Small intestine (tissue), 16 donors: Measurements from ENCODE around the gene CDH16. TPM values are rescaled to one million over a fixed set of nuclear protein-coding genes. Genes with fewer than 3 reads are reported as not detected.

Experiments used
- DNase-seq, 2 donors: peaks; one replicate each; pipeline versions ENCODE4 v3.0.0 to v3.0.0-alpha.2; 2013
- FAIRE-seq: peaks from 2 replicates; lab custom pipeline; 2012; peaks lifted over from hg19 to GRCh38; lab: Jason Lieb, UNC
- H3K27ac ChIP-seq, 3 donors: one replicate each; pipeline ENCODE4 v1.5.1; 2013; ENCODE audit warnings: low read length in 2 of 3, mild to moderate bottlenecking in 2 of 3, control low read depth in 1 of 3, inconsistent platforms in 1 of 3, low read depth in 1 of 3, moderate library complexity in 1 of 3
- H3K27me3 ChIP-seq, 3 donors: one replicate each; pipeline ENCODE4 v1.6.1; 2013; ENCODE audit warnings: low read length in 3 of 3, inconsistent platforms in 1 of 3; ENCODE audit not compliant: control insufficient read depth in 3 of 3, insufficient read depth in 3 of 3
- H3K36me3 ChIP-seq, 3 donors: one replicate each; pipeline ENCODE4 v1.6.1; 2013; ENCODE audit warnings: low read length in 3 of 3, inconsistent platforms in 1 of 3, low read depth in 1 of 3, mild to moderate bottlenecking in 1 of 3, moderate library complexity in 1 of 3; ENCODE audit not compliant: control insufficient read depth in 3 of 3, insufficient read depth in 2 of 3
- H3K4me1 ChIP-seq, 3 donors: one replicate each; pipeline ENCODE4 v1.6.1; 2013; ENCODE audit warnings: low read length in 2 of 3, inconsistent platforms in 1 of 3, low read depth in 1 of 3, mild to moderate bottlenecking in 1 of 3, moderate library complexity in 1 of 3; ENCODE audit not compliant: control insufficient read depth in 3 of 3, insufficient read depth in 2 of 3
- H3K4me3 ChIP-seq, 3 donors: one replicate each; pipeline ENCODE4 v1.5.1; 2013; ENCODE audit warnings: low read length in 3 of 3, control low read depth in 1 of 3, inconsistent platforms in 1 of 3, low read depth in 1 of 3, mild to moderate bottlenecking in 1 of 3, moderate library complexity in 1 of 3
- H3K9me3 ChIP-seq, 2 donors: one replicate each; pipeline ENCODE4 v1.6.1; 2013; ENCODE audit warnings: low read depth in 1 of 2, low read length in 1 of 2; ENCODE audit not compliant: control insufficient read depth in 2 of 2, insufficient read depth in 1 of 2
- WGBS, 3 donors: extraction: QIAGEN DNeasy Blood & Tissue Kit; methylation state at CpG; one replicate each; pipeline ENCODE4 v1.1.7; 2013; 5-methylcytosine and 5-hydroxymethylcytosine counted together
- long read RNA-seq, 10 donors: transcript quantifications; one replicate each; lab custom pipeline, GENCODE V29; 2026
- polyA plus RNA-seq, 4 donors: library from polyadenylated mRNA; stranded (reverse) in 3 of 4; unstranded in 1 of 4; fragments of 200-250 nt in 3 of 4; fragments of 120-200 nt in 1 of 4; gene quantifications; one replicate each; pipeline versions ENCODE4 v1.2.1 to v1.2.3, GENCODE V29; 2013
- donor health status: healthy with polysubstance abuse.
- donor health status: control.
- donor health status: control.
- donor health status: Bipolar disorder and iron deficiency.
- donor health status: healthy.

The CDH16 gene, protein sequence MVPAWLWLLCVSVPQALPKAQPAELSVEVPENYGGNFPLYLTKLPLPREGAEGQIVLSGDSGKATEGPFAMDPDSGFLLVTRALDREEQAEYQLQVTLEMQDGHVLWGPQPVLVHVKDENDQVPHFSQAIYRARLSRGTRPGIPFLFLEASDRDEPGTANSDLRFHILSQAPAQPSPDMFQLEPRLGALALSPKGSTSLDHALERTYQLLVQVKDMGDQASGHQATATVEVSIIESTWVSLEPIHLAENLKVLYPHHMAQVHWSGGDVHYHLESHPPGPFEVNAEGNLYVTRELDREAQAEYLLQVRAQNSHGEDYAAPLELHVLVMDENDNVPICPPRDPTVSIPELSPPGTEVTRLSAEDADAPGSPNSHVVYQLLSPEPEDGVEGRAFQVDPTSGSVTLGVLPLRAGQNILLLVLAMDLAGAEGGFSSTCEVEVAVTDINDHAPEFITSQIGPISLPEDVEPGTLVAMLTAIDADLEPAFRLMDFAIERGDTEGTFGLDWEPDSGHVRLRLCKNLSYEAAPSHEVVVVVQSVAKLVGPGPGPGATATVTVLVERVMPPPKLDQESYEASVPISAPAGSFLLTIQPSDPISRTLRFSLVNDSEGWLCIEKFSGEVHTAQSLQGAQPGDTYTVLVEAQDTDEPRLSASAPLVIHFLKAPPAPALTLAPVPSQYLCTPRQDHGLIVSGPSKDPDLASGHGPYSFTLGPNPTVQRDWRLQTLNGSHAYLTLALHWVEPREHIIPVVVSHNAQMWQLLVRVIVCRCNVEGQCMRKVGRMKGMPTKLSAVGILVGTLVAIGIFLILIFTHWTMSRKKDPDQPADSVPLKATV
- 1 to 10 TPM in 3 of 4 donors, under 1 TPM in 1; 0.91 to 8.5 (median 4.4) TPM for polyA plus RNA-seq
- long read RNA-seq, donor 1 = 0 reads
- long read RNA-seq, donor 2 = 0 reads
- long read RNA-seq, donor 3, partial matches to known transcripts = 0 of 1 reads
- long read RNA-seq, donor 3, other reads (novel, unspliced or antisense) = 0 of 1 reads
- long read RNA-seq, donor 4 = 0 reads
- long read RNA-seq, donor 5 = 0 reads
- long read RNA-seq, donor 6 = 0 reads
- long read RNA-seq, donor 7 = 0 reads
- long read RNA-seq, donor 8 = 0 reads
- long read RNA-seq, donor 9 = 0 reads
- long read RNA-seq, donor 10 = 0 reads

DNA sequence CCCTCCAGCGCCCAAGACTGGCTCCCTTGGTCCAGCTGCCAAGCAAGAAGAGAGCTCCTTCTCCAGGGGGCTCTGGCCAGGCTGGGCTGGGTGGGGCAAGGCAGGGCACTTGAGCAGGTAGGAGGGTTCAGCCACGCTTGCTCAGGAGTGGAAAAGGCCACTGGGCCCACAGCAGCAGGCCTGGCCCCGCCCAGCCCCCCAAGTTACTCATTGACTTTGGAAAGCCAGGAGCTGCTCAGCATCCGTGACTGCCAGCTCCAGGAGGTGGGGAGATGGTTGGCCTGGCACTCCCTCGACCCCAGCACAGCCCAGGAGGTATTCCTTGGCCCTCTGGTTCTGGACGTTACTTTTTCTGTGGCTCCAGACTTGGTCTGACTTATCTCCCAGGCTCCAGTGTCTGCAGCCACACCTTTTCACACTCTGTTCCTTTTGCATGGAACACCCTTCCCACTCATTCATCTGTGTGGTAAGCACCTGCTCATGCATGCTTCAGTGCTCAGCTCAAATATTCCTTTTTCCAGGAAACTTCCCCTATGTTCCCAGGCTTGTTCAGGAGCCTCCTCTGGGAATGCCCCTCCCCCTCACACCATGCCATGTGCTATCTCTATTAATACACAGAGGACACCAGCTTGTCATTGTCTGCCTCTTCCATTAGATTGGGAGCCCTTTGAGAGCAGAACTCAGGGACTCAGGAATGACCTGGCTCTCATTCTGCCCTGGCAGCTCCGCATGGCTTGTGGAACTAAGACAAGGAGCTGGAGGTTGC is at the start of gene CDH16:
CDH16 (minus strand) TSS at position 83 of the 766 bp plus-strand sequence. CDS start 820 bp downstream, outside the sequence.
- no peaks in the 10 kb centered on the region for H3K9me3 ChIP-seq
- H3K36me3 ChIP-seq = no peaks in the 10 kb centered on the region
- H3K4me3 ChIP-seq = no peak within 1 kb of the TSS
- H3K4me1 ChIP-seq = peaks cover 0 to 25% (median 4%) of the 10 kb centered on the region in 3 donors
- 35 to 71% (median 51%) methylated on average over 7 of the region's 7 CpGs for WGBS, 3 donors
- peak within 1 kb of the TSS in 1 of 3 donors; percentile 25 for H3K27ac ChIP-seq
- peaks cover 0 to 8% (median 0%) of the 10 kb centered on the region in 3 donors for H3K27me3 ChIP-seq
- FAIRE-seq (no peak), DNase-seq (peak; percentile 73 to 82)

DNA sequence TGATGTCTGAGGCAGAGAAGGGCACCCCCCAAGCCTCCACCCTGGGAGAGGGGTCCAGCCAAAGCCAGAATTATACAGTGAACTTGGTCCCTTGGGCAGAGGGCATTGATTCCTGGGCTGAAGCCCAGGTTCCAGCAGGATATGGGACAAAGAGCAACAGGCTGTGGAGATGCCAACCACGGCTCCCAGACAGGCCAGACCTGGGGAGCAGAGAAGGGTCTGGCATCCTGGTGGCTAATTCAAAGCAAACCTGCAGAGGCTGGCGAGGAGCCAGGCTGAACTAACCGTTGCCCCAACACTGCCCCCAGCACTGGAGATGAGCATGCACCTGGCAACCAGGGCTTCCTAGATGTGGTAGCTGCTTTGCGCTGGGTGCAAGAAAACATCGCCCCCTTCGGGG is 45.4 kb upstream of the CDH16 start:
- 30 to 62% (median 31%) methylated on average over 6 of the region's 6 CpGs for WGBS, 3 donors
- no peak for FAIRE-seq
- H3K4me1 ChIP-seq = peaks cover 0 to 9% (median 0%) of the 10 kb centered on the region in 3 donors
- no peak overlapping the region for H3K4me3 ChIP-seq
- no peaks in the 10 kb centered on the region for H3K9me3 ChIP-seq
- DNase-seq = no peak
- H3K27ac ChIP-seq = no peak overlapping the region
- H3K36me3 ChIP-seq = peaks cover 0 to 46% (median 4%) of the 10 kb centered on the region in 3 donors
- H3K27me3 ChIP-seq = no peaks in the 10 kb centered on the region

DNA sequence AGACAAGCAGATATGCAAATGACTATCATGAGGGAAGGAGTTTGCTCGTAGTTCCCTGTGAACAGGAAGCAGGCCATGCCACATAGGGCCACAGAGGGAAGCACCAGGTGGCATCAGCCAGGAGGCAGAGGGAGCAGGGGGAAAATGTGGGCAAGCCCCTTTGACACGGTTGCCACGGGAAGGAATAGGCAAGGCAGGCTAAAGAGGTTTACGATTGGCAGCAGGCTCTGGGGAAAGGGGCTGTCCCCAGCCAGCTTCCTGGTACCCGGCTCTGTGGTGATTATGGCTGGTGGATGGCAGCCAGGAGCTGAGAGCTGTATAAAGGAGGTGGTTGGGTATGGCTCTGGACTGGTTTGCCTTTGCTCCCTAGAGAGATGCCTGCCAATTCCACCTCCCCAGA is 43.2 kb upstream of the CDH16 start:
- no peaks in the 10 kb centered on the region for H3K9me3 ChIP-seq
- peak overlapping the region in 2 of 3 donors; percentile 61 to 80 for H3K27ac ChIP-seq
- peak overlapping the region in 1 of 3 donors; percentile 40 for H3K4me3 ChIP-seq
- DNase-seq (peak in 1 of 2 donors; percentile 90), FAIRE-seq (no peak)
- peaks cover 0 to 15% (median 0%) of the 10 kb centered on the region in 3 donors for H3K4me1 ChIP-seq
- peaks cover 0 to 35% (median 0%) of the 10 kb centered on the region in 3 donors for H3K36me3 ChIP-seq
- 8 to 42% (median 25%) methylated on average over 5 of the region's 5 CpGs for WGBS, 3 donors
- no peaks in the 10 kb centered on the region for H3K27me3 ChIP-seq

DNA sequence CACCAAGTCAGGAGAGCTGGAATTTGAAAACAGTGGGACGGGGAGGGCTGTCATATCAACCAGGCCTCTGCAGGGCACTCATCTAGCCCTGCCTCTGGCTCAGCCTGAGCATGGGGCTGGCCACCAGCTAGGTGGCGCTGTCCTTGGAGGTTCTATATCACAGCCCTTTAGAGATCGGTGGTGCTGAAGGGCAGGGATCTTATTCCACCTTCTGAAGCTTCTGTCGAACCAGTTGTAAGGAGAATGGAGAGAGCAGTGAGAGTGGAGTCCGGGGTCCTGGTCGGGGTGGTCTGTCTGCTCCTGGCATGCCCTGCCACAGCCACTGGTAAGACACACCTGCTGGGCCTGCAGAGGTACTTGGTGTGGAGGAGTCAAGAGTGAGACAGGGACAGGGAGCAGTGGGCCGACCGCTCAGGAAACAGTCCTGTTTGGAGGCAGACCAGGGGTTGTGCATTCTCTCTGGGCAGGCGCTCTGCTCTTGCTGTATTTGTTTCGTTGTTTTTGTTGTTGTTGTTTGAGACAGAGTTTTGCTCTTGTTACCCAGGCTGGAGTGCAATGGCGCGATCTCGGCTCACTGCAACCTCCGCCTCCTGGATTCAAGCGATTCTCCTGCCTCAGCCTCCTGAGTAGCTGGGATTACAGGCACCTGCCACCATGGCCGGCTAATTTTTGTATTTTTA is 42.5 kb upstream of the CDH16 start, which contains the start of gene CES3:
CES3 (plus strand) TSS at position 202 of the 680 bp plus-strand sequence; CDS start at position 244, 42 bp downstream.
- WGBS, 3 donors = 15 to 60% (median 27%) methylated on average over 16 of the region's 16 CpGs
- Histone ChIP-seq H3K27ac (peak within 1 kb of the TSS in 2 of 3 donors; percentile 61 to 80), H3K27me3 (no peaks in the 10 kb centered on the region), H3K4me1 (peaks cover 0 to 22% (median 0%) of the 10 kb centered on the region in 3 donors), H3K9me3 (no peaks in the 10 kb centered on the region), H3K4me3 (peak within 1 kb of the TSS in 2 of 3 donors; percentile 21 to 40), H3K36me3 (peaks cover 0 to 28% (median 0%) of the 10 kb centered on the region in 3 donors)
- DNase-seq = peak; percentile 91 to 92
- FAIRE-seq = no peak

DNA sequence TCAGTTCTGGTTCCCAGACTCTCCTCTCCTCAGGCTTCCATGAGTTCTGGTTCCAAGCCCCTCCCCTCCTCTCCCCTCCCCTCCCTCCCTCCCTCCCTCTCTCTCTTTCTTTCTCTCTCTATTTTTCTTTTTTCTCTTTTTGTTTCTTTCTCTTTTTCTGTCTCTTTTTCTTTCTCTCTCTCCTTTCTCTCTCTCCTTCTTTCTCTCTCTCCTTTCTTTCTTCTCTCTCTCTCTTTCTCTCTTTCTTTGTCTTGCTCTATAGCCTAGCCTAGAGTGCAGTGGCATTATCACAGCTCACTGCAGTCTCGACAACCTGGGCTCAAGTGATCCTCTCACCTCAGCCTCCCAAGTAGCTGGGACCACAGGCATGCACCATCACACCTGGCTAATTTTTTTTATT is 41.6 kb upstream of the CDH16 start:
- H3K27me3 ChIP-seq = no peaks in the 10 kb centered on the region
- 61 to 91% (median 81%) methylated on average over 1 of the region's 1 CpG for WGBS, 3 donors
- no peaks in the 10 kb centered on the region for H3K9me3 ChIP-seq
- FAIRE-seq (no peak), DNase-seq (no peak)
- H3K4me3 ChIP-seq = no peak overlapping the region
- no peak overlapping the region for H3K27ac ChIP-seq
- H3K36me3 ChIP-seq = peaks cover 0 to 25% (median 0%) of the 10 kb centered on the region in 3 donors
- H3K4me1 ChIP-seq = peaks cover 0 to 25% (median 0%) of the 10 kb centered on the region in 3 donors

DNA sequence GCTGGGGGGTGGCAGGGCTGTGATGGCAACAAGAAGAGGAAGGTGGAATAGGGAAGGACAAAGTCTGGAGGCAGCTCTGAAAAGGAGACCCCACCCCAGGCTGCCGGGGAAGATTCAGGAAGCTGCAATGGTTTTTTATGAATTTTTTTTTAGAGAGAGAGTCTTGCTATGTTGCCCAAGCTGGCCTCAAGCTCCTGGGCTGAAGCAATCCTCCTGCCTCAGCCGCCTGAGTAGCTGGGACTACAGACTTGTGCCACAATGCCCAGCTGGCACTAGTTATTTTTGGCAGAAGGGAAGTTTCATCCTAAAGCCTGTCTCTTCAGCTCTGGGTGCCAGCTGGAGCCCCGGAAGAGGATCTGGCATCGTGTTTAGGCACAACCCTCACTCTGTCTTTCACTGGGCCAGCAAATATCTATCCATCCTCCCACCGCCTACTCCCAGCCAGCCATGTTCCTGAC is 41.0 kb upstream of the CDH16 start:
- Histone ChIP-seq H3K27ac (no peak overlapping the region), H3K9me3 (no peaks in the 10 kb centered on the region), H3K4me1 (peaks cover 0 to 30% (median 0%) of the 10 kb centered on the region in 3 donors), H3K36me3 (peaks cover 0 to 19% (median 0%) of the 10 kb centered on the region in 3 donors), H3K4me3 (no peak overlapping the region), H3K27me3 (no peaks in the 10 kb centered on the region)
- 36 to 52% (median 49%) methylated on average over 5 of the region's 5 CpGs for WGBS, 3 donors
- DNase-seq (no peak), FAIRE-seq (no peak)
